OCI-LY7 (cell line): ENCODE data around the gene DCP1B. TPM values are rescaled to one million over a fixed set of nuclear protein-coding genes. Genes with fewer than 3 reads are reported as not detected.

Experiments
- BruUV-seq: library from RNA; stranded (reverse); fragments of 400-500 nt; replicated peaks from 2 replicates; lab custom pipeline; 2021; lab: Mats Ljungman, UMichigan
- CTCF ChIA-PET: fragments of 300-600 bp; sonication (Branson Sonifier 250); formaldehyde crosslinking; loops from one replicate; lab custom pipeline; 2022; ENCODE audit warnings: antibody characterized with exemption; ENCODE audit not compliant: unreplicated experiment; lab: Charles Lee
- POLR2A ChIA-PET: fragments of 300-600 bp; sonication (Branson Sonifier 250); formaldehyde crosslinking; loops from one replicate; lab custom pipeline; 2022; ENCODE audit warnings: antibody characterized with exemption; lab: Charles Lee
- DNase-seq: peaks from one replicate; pipeline ENCODE4 v3.0.0-alpha.2; 2015; ENCODE audit warnings: low spot score
- H2AFZ ChIP-seq: fragments of 200-600 bp; sonication (generic), shearing (Covaris generic); 2 replicates; pipeline ENCODE4 v1.6.1; 2014; ENCODE audit warnings: mild to moderate bottlenecking, antibody characterized with exemption, low read length, moderate library complexity
- H3K27ac ChIP-seq: fragments of 200-600 bp; sonication (generic); 2 replicates; pipeline ENCODE4 v1.5.1; 2014; ENCODE audit warnings: mixed run types, low read depth, mild to moderate bottlenecking, moderate library complexity, low read length, inconsistent platforms; ENCODE audit not compliant: poor library complexity, severe bottlenecking
- H3K36me3 ChIP-seq: fragments of 200-600 bp; sonication (generic); 2 replicates; pipeline ENCODE4 v1.6.1; 2014; ENCODE audit warnings: mild to moderate bottlenecking, antibody characterized with exemption, low read length, moderate library complexity, mixed read lengths; ENCODE audit not compliant: insufficient read depth
- H3K4me1 ChIP-seq: fragments of 200-600 bp; sonication (generic); 2 replicates; pipeline ENCODE4 v1.5.1; 2014; ENCODE audit warnings: mild to moderate bottlenecking, low read length; ENCODE audit not compliant: insufficient read depth, poor library complexity, severe bottlenecking
- H3K4me2 ChIP-seq: fragments of 200-600 bp; sonication (generic); 2 replicates; pipeline ENCODE4 v1.6.1; 2014; ENCODE audit warnings: mild to moderate bottlenecking, low read length
- H3K4me3 ChIP-seq: fragments of 200-600 bp; sonication (generic); 2 replicates; pipeline ENCODE4 v1.5.1; 2014; ENCODE audit warnings: mild to moderate bottlenecking, low read depth, low read length; ENCODE audit not compliant: poor library complexity, severe bottlenecking
- H3K79me2 ChIP-seq: fragments of 200-600 bp; sonication (generic); 2 replicates; pipeline ENCODE4 v1.6.1; 2016; ENCODE audit warnings: low read depth, mild to moderate bottlenecking, low read length, moderate library complexity, mixed read lengths; ENCODE audit not compliant: insufficient read depth
- H3K9me2 ChIP-seq: fragments of 200-600 bp; sonication (generic); 2 replicates; pipeline ENCODE4 v1.6.1; 2016; ENCODE audit warnings: mild to moderate bottlenecking, low read length, mixed read lengths; ENCODE audit not compliant: insufficient read depth
- H3K9me3 ChIP-seq: fragments of 200-600 bp; sonication (generic); 2 replicates; pipeline ENCODE4 v1.6.1; 2014; ENCODE audit warnings: mild to moderate bottlenecking, mixed run types, low read length, mixed read lengths
- H4K20me1 ChIP-seq: fragments of 200-600 bp; sonication (generic); 2 replicates; pipeline ENCODE4 v1.6.1; 2014; ENCODE audit warnings: mild to moderate bottlenecking, antibody characterized with exemption, low read length, moderate library complexity, mixed read lengths; ENCODE audit not compliant: insufficient read depth
- CTCF ChIP-seq: fragments of 200-600 bp; sonication (generic); conservative IDR thresholded peaks from 2 replicates; pipeline ENCODE4 v1.5.1; 2014; ENCODE audit warnings: mild to moderate bottlenecking, antibody characterized with exemption, low read length, moderate library complexity, mixed read lengths
- EZH2phosphoT487 ChIP-seq: fragments of 200-600 bp; sonication (generic); IDR thresholded peaks from 2 replicates; pipeline ENCODE4 v1.6.1; 2018; ENCODE audit warnings: low read depth, borderline replicate concordance, mild to moderate bottlenecking, mixed run types, antibody characterized with exemption, low read length, moderate library complexity, mixed read lengths
- intact Hi-C: fragments of 100-400 bp; cut with micrococcal nuclease; formaldehyde crosslinking; loops from one replicate; pipeline ENCODE4 v1.10.0; 2022; ENCODE audit not compliant: unreplicated experiment
- total RNA-seq, 2 experiments: library from RNA; depleted of rRNA in 1 of 2; stranded (reverse); fragments of >200 nt in 1 of 2; shearing (Covaris generic) in 1 of 2; gene quantifications; 2 replicates each; pipeline ENCODE4 v1.2.3, GENCODE V29; 2014 to 2022

The DCP1B gene
- total RNA-seq, 2 experiments from 2014 or later, result 14.2 to 15.5 TPM

GRCh38 chr12:2032506-2032905, 28.2 kb upstream of the DCP1B start:
- Histone ChIP-seq H3K4me3 (no peak overlapping the region), H3K36me3 (no peaks in the 10 kb centered on the region), H3K4me1 (peaks cover 6% of the 10 kb centered on the region), H3K4me2 (no peak overlapping the region), H2AFZ (no peak overlapping the region), H3K9me2 (no peaks in the 10 kb centered on the region), H3K79me2 (no peaks in the 10 kb centered on the region), H3K9me3 (no peaks in the 10 kb centered on the region), H3K27ac (no peak overlapping the region), H4K20me1 (no peaks in the 10 kb centered on the region)
- no peak for TF ChIP-seq CTCF
- DNase-seq, result no peak
- CTCF ChIA-PET, result no interaction called here
- intact Hi-C loops, result no loop called here
- POLR2A ChIA-PET, result no interaction called here
- BruUV-seq, result no TSS peak

- no peaks in the 10 kb centered on the region for H3K4me1 ChIP-seq
- no peak overlapping the region for H3K4me2 ChIP-seq
- H2AFZ ChIP-seq, result no peak overlapping the region
- no peaks in the 10 kb centered on the region for H3K9me3 ChIP-seq
- no peaks in the 10 kb centered on the region for H4K20me1 ChIP-seq
- BruUV-seq, result no TSS peak
- H3K4me3 ChIP-seq, result no peak overlapping the region
- no peak overlapping the region for H3K27ac ChIP-seq
- ChIA-PET CTCF (no interaction called here), POLR2A (no interaction called here)
- intact Hi-C loops, result no loop called here
- no peaks in the 10 kb centered on the region for H3K36me3 ChIP-seq
- no peak for DNase-seq
- H3K79me2 ChIP-seq, result no peaks in the 10 kb centered on the region
- no peak for TF ChIP-seq CTCF
- no peak for TF ChIP-seq EZH2phosphoT487
- no peaks in the 10 kb centered on the region for H3K9me2 ChIP-seq
These were observed 25.6 kb upstream of the DCP1B start for GRCh38 chr12:2029851-2030250.

- intact Hi-C loops, result no loop called here
- Histone ChIP-seq H3K4me3 (no peak overlapping the region), H3K79me2 (no peaks in the 10 kb centered on the region), H3K9me3 (no peaks in the 10 kb centered on the region), H3K4me1 (no peaks in the 10 kb centered on the region), H3K36me3 (no peaks in the 10 kb centered on the region), H3K4me2 (no peak overlapping the region), H4K20me1 (no peaks in the 10 kb centered on the region), H3K9me2 (no peaks in the 10 kb centered on the region), H2AFZ (no peak overlapping the region), H3K27ac (no peak overlapping the region)
- ChIA-PET CTCF (no interaction called here), POLR2A (no interaction called here)
- no peak for TF ChIP-seq CTCF
- TF ChIP-seq EZH2phosphoT487, result no peak
- no peak for DNase-seq
- no TSS peak for BruUV-seq
These were observed 23.1 kb upstream of the DCP1B start for GRCh38 chr12:2027351-2027750.
